Measurements from ENCODE around the gene CLDN24.

Gene CLDN24

GRCh38 chr4:183312841-183313240 is 9.4 kb downstream of the CLDN24 start:
- no peak for TF ChIP-seq CTCF (conservative IDR thresholded peaks at IDR 0.05; ENCODE audit: low read depth, low read length)
- DNase-seq (ENCODE audit: low read depth), result no peak
- no peak overlapping the region for H3K4me3 ChIP-seq (ENCODE audit: low read length)

GRCh38 chr4:183306811-183307210 is 15.4 kb downstream of the CLDN24 start:
- no peak for DNase-seq (ENCODE audit: low read depth)
- TF ChIP-seq CTCF (conservative IDR thresholded peaks at IDR 0.05; ENCODE audit: low read depth, low read length), result no peak
- H3K4me3 ChIP-seq (ENCODE audit: low read length), result no peak overlapping the region

DNA sequence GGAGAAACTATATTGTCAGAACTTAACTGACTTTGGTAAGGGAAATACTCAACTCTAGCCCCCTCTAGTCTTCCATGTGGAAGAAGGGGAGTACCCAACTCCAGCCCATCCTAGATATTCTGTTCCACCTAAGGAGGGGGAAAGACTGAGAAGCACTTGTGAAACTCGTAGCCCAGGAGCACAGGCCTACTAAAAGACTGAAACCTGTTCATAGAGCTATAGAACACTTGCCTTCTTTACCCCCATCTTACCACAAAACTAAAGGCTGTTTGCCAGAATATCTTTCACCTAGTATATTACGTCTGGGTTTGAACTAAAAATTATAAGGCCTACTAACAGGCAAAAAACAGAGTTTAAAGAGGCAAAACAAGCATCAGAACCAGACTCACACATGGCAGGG is 17.7 kb downstream of the CLDN24 start:
- no peak for TF ChIP-seq CTCF (conservative IDR thresholded peaks at IDR 0.05; ENCODE audit: low read depth, low read length)
- DNase-seq (ENCODE audit: low read depth), result no peak
- no peak overlapping the region for H3K4me3 ChIP-seq (ENCODE audit: low read length)

GRCh38 chr4:183304067-183304466 is 18.2 kb downstream of the CLDN24 start:
- DNase-seq (ENCODE audit: low read depth), result no peak
- H3K4me3 ChIP-seq (ENCODE audit: low read length), result no peak overlapping the region
- TF ChIP-seq CTCF (conservative IDR thresholded peaks at IDR 0.05; ENCODE audit: low read depth, low read length), result no peak

- TF ChIP-seq CTCF (conservative IDR thresholded peaks at IDR 0.05; ENCODE audit: low read depth, low read length), result no peak
- H3K4me3 ChIP-seq (ENCODE audit: low read length), result no peak overlapping the region
These were observed 18.9 kb downstream of the CLDN24 start for GRCh38 chr4:183303301-183303700.

GRCh38 chr4:183300655-183301054 is 21.6 kb downstream of the CLDN24 start:
- no peak for DNase-seq (ENCODE audit: low read depth)
- H3K4me3 ChIP-seq (ENCODE audit: low read length), result no peak overlapping the region
- no peak for TF ChIP-seq CTCF (conservative IDR thresholded peaks at IDR 0.05; ENCODE audit: low read depth, low read length)

More at GRCh38 chr4:183303301-183303700, 18.9 kb downstream of the CLDN24 start:
- no peak for DNase-seq (ENCODE audit: low read depth)

GRCh38 chr4:183300070-183300469 is 22.2 kb downstream of the CLDN24 start:
- no peak for TF ChIP-seq CTCF (conservative IDR thresholded peaks at IDR 0.05; ENCODE audit: low read depth, low read length)
- H3K4me3 ChIP-seq (ENCODE audit: low read length), result no peak overlapping the region
- peak; percentile 17 for DNase-seq (ENCODE audit: low read depth)
